HG02970 (cell line): ENCODE measurements around the gene NFATC1.
A peak's percentile ranks its signal among the peaks of the same experiment; 100 is the strongest.

Source experiments
- ATAC-seq: cut with Tn5 transposase; IDR thresholded peaks from one replicate; pipeline ENCODE4 v1.9.1; 2021; ENCODE audit warnings: mild to moderate bottlenecking, moderate library complexity, moderate number of reproducible peaks; ENCODE audit not compliant: unreplicated experiment, low FRiP score

The NFATC1 gene

DNA sequence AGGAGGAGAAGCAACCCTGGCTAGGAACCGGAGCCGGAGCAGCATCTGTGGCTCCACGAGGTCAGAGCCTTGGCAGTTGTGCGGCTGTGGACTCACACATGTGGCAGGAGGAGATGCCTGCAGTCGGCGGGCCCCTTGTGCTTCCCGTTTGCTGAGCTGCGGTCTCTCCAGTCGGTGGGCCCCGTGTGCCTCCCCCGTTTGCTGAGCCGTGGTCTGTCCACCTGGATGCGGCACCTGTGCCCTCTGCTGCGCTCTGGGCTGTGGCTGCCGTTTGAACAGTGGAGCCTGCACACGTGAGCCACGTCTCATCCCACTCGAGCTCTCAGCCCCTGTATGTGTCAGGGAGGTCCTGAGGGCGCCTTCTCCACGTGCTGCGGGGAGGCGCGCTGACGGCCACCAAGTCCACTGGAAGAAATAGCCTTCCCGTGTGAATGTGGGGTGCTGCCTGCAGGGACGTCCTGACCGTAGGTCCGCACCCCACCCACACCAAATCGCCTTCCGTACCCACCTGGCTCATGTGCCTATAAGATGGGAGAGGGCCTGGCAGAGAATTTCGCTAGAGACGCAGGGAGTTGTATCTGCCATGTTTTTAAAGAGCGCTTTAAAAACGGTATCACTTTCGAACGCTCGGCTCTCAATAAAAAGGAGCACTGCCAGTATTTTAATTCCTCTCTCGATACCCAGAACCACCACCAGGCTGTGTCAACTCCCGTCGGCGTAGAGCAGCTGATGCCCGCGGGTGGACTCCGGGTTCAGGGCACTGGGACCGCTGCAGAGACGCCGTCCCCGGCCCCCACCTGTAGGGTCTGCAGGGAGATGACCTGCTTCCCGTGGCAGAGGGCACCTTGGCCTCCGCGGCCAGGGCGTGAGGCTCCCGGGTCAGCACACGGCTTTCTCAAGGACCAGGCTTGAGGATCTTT lies 117.0 kb downstream of the NFATC1 start:
- no peak for ATAC-seq

DNA sequence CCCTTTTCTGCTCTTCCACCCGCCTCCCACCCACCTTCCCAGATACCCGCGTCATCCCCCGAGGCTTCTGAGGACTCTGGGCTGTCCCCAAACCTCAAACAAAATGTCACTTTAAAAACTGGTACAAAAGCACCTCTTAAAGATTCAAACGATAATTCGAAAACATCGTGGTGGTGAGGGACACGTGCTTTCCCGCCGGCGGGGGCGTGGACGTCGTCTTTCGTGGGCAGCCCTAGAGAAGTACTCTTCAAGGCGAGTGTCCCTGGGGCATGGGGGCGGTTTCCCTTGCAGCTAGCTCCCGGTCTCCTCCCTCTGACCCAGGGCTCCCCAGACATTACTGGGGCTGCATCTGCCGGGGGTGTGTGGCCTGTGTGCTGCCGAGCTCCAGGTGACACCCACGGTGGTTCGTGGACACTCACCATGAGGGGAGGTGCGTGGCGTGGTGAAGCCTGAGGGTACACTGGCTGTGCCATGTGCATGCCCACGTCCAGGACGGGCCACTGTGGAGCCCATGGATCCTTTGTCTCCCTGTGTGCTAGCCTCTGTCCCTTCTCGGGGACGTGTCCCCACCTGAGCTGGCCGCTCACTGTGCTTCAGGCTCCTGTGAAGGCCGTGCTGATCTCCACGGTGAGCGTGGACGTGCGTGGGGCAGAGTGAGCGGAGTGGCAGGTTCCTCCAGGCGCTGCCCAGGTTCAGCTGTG lies 117.8 kb downstream of the NFATC1 start:
- ATAC-seq, result no peak

DNA sequence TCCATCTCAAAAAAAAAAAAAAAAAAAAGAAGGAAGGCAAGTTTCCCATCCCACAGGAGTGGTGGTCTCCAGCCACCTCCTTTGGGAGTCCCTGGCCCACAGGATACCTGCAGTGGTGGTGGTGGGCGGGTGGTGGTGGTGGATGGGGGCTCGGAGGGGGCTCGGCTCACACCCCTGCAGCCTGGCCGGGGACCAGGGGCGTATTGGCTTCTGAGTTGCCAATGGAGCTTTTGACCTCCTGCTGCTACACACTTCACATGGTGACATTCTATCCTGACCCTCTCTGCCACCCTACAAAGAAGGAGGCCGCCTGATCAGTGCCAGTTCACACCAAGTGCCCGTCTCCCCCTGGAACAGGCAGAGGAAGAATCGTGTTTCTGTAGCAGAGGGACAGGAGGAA lies 119.6 kb downstream of the NFATC1 start:
- ATAC-seq, result no peak

DNA sequence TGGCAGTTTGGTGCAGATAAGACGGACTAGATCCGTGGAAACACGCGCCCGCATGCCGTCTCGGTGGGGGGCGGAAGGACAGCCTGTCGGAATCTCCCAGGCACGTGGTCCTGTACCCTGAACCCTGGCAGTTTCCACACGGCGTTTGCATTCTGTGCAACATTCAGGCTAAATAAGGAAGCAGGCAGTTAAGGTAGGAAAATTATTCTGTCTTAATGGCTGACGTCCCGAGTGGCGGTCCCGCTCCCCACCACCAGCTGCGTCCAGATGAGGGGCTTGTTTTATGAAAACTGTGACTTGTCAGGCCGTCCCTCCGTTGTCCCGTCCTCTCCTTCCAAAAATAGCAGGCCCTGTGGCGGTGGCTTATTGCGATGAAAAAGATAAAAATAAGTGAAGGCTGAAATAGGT lies 120.2 kb downstream of the NFATC1 start:
- no peak for ATAC-seq

DNA sequence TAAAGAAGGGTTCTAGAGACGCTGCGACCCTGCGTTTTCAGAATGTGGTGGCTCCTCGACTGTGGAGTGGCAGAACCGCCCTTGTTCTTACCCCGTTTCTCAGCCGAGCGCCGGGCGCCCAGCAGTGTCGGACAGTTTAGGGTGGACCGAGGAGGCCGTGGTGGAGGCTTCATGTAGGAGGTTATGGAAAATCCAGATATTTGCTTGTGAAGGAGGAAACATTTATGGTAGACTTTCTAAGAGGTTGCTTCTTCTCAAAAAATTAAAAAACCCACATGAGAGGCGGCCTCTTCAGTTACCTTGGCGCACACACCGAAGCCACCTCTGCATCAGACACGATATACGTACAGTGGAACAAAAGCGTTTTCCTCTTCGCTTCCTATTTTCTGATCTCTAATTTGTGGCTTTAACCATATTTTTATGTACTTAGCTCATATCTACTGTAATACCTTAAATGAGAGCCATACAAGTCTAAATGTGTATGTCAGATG lies 120.8 kb downstream of the NFATC1 start:
- no peak for ATAC-seq

DNA sequence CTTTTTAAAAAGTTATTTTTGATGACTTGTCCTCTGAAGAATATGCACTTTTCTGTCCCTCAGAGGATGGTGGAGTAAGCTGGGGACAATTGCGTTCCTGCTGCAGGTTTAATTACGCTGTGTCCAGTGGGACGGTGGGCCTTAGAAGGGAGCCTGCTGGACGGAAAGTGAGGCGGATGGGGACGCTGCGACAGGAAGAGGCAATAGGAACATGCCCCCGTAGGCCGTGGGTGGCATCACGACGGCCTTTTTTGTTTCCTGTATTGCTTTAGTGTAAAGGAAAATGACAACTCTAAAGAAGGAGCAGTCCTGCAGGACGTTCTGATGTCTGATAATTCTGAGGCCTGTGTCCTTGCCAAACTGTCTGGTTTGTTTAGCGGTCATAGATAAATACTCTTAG lies 121.6 kb downstream of the NFATC1 start:
- no peak for ATAC-seq

DNA sequence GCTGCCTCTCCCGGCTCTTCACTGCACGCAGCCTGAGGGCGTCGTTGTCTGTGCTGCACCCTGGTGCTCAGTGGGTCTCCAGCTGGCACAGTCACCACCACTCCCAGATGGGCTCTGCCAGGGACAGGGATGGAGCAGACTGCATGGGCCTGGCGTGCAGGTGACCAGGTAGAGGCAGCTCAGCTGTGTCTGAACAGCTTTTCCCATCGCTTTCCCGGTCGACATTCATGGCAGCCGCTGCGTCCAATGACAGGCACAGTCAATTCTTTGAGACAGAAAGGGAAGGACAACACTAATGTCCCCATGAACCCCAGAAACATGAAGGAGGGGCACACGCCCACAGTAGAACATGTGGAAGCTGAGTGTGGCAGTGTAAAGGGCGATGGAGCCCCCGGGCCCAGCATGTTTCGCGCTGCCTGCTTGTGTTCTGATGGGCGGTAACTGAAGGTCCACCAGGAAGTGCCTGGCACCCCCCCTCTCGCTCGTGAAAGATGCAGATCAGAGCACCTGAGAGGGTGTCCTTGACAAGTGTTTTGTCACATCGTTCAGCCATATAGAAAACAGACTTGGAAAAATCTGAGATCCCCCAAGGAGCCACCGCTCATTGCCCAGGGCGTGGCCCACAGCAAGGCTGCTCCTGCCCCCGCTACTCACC lies 122.4 kb downstream of the NFATC1 start:
- no peak for ATAC-seq

DNA sequence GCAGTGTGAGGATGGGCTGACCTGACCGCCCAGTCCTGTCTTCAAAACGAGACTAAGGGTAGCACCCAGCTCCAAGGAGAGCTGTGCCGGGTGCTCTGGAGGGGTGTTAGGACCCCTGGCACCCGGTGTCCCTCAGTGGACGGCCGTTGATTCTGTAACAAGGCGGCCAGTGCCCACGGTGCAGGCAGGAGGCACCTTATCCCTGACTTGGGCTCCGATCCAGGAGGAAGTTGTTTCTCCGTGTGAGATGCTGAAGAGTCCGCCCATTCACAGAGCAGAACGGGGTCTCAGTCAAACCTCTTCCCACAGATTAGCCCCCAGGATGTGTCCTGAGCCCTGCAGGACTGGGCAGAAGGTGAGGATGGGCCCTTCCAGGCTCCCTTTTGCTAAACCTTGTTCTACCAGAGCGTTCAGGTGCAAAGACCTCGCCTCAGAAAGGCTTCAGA lies 123.0 kb downstream of the NFATC1 start:
- no peak for ATAC-seq

DNA sequence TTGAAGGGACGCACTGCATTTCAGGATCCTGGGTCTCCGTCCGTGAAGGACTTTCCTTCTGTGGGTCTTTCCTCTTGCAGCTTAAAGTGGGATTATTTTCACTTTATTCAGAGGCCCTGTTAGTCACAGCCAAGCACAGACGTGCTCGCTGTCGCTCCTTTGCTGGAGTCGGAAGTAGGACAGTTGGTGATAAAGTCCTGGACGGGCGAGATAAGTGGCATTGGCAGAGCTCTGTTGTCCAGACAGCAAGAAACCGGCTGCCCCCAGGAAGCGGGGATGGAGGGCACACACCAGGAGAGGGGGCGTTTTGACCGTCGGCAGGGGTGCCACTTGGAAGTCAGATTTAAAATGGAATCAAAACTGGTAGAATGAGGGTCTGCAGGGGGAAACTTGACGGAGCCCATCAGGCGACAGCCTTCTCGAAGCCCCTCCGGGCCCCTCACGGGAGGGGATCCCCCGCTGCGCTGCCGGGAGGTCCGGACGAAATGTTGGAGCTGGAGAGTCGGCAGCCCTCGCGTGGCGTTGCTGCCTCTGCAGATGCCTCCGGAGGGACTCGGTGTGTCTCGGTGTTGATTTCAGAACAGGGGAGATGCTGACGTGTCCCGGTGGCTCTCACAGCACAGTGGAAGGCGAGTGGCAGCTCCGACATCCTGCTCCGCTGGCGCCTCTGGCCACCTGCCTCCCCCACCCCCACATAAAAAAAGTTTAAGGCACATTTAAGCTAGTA lies 124.2 kb downstream of the NFATC1 start:
- no peak for ATAC-seq

DNA sequence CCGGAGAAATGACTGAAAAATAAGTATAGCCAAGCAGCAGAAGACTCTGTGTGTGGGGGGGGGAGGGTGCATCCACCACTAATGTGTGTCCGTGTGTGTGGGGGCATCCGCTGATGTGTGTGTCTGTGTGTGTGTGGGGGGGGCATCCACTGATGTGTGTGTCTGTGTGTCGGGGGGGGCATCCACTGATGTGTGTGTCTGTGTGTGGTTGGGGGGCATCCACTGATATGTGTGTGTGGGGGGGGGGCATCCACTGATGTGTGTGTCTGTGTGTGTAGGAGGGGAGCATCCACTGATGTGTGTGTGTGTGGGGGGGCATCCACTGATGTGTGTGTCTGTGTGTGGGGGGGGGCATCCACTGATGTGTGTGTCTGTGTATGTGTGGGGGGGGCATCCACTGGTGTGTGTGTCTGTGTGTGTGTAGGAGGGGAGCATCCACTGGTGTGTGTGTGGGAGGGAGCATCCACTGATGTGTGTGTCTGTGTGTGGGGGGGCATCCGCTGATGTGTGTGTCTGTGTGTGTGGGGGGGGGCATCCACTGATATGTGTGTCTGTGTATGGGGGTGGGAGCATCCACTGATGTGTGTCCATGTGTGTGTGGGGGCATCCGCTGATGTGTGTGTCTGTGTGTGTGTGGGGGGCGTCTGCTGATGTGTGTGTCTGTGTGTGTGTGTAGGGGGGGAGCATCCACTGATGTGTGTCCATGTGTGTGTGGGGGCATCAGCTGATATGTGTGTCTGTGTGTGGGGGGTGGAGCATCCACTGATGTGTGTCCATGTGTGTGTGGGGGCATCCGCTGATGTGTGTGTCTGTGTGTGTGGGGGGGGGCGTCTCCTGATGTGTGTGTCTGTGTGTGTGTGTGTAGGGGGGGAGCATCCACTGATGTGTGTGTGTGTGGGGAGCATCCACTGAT lies 125.0 kb downstream of the NFATC1 start:
- ATAC-seq, result no peak

DNA sequence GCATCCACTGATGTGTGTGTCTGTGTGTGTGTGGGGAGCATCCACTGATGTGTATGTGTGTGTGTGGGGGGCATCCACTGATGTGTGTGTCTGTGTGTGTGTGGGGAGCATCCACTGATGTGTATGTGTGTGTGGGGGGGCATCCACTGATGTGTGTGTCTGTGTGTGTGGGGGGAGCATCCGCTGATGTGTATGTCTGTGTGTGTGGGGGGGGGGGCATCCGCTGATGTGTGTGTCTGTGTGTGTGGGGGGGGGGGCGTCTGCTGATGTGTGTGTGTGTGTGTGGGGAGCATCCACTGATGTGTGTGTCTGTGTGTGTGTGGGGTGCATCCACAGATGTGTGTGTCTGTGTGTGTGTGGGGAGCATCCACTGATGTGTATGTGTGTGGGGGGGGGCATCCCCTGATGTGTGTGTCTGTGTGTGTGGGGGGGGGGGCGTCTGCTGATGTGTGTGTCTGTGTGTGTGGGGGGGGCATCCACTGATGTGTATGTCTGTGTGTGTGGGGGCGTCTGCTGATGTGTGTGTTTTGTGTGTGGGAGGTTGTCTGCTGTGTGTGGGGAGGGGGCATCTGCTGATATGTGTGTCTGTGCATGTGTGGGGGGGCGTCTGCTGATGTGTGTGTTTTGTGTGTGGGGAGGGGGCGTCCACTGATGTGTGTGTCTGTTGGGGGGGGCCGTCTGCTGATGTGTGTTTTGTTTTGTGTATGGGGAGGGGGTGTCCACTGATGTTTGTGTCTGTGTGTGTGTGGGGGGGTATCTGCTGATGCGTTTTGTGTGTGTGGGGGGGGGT lies 125.9 kb downstream of the NFATC1 start:
- ATAC-seq, result no peak

DNA sequence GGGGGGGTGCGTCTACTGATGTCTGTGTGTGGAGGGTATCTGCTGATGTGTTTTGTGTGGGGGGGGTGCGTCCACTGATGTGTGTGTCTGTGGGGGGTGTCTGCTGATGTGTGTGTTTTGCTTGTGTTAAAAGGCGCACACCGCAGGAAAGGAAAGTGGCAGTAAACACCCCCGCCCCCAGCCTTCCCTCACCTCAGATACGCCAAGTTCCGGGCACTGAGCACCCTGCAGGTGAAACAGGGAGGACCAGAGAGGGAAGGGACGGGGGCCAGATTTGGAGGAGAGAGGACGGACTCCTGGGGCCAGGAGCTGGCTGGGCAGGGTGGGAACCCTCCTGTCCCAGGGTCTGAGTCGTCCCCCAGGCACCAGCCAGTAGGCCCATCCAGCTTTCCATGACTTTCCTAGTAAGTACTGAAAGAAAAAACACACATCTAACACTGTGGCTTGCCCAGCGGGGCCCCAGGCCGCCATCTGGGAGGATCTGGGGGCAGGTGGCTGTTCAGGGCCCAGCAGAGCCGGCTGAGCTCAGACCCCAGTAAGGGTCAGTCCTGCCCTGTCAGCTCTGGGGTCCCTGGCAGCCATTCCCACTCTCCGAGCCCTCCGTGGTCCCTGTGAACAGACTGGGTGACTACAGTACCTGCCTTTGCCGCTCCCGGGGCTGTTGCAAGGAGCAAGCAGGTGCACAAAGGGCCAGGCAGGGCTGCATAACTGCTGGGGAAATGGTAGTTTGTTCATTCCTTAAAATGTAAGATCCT lies 126.9 kb downstream of the NFATC1 start:
- no peak for ATAC-seq

DNA sequence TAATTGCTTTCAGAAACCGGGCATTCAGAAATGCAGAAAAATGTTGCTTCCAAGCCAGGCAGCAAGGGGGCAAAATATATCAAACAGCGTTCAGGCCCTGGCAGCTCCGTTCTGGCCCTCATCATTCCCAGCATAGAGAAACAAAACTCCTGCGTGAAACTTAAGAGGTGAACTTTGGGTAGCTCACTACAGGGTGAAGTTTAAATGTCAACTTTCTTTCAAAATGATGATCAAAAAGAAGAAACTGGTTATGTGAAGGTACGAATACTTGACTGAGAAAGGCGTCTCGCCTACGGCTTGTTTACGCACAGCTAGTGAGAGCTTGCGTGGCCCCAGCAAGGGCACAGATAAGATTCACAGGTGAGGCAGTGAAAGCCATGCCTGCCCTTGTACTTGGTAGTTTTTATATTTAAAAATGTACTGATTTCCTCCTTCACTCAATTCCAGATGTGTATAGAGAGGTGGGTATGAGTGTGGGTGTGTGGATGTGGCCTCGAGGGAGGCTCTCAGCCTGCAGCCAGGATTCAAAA lies 127.5 kb downstream of the NFATC1 start:
- ATAC-seq, result peak; percentile 21

DNA sequence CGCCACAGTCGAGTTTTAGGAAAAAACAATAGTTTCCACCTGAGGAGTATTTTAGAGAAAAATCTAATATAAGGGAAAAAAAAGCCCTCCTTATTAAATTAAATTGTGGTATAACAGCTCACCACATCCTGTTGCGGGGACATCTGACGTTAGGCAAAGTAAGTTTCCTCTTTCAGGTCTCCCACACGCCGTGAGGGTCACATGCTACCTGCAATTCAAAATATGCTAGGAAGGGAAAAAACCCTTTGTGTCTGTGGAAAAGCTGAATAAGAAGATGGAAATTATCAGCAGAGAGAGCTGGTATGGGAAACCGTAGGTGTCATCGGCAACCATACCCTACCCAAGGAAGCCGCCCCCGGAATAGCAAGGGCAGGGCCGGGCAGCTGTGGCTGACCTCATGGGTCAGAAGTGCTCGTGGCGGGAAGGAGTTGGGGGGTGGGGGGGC lies 128.0 kb downstream of the NFATC1 start:
- ATAC-seq, result peak; percentile 58

DNA sequence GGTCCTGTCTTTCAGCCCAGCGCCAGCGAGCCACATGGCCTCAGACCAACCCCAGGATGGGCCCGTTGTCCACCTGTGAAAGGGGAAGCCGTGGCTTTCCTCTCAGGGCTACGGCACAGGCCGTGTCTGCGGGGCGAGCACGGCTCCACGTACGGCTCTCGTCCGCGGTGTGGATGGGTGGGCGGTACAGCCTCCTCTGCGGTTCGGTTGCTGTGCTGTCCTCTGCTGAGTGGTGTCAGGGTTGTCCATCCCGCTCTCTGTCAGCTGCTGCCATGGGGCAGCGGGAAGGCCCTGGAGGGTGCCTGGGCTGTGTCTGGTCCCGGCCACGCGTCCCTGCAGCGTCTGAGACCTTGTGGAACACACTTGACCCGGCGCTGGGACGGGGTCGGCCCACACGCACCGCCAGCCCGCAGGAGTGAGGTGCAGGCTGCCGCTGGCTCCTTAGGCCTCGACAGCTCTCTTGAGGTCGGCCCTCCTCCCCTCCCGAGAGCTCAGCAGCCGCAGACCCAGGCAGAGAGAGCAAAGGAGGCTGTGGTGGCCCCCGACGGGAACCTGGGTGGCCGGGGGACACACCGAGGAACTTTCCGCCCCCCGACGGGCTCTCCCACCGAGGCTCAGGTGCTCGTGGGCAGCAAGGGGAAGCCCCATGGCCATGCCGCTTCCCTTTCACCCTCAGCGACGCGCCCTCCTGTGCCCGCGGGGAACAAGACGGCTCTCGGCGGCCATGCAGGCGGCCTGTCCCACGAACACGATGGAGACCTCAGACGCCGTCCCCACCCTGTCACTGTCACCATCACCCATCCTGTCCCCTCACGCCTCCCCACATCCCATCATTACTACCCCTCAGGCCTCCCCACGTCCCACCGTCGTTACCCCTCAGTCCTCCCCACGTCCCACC lies 128.7 kb downstream of the NFATC1 start:
- peak; percentile 33 for ATAC-seq
